GM21737 (cell line): ENCODE measurements around the gene PYY.
"Not testable (repeated sequence)": the region's sequence is repeated elsewhere in the genome, so short reads cannot be mapped to it uniquely, and the experiment has no call there.

Source experiments
- ATAC-seq: cut with Tn5 transposase; IDR thresholded peaks from one replicate; pipeline ENCODE4 v1.9.1; 2021; ENCODE audit warnings: mild to moderate bottlenecking, moderate library complexity; ENCODE audit not compliant: unreplicated experiment

PYY gene

DNA sequence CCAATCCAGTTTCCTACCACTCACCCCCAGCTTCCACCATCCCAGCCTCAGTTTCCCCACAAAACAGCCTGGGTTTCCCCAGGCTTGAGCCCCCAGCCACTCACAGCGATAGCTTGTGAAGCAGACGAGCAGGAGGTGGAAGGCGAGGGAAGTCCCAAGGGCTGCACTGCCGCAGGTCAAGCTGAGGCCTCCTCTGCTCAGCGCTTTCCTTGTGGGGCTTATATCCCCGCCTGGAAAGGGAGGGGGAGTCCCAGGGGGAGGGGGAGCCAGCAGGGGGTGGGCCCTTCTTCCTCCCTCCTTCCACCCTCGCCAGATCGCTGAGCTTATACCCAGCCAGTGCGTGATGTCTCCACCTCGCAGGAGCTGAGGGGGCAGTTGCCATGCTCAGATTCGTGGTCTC is at the start of gene PYY:
PYY (minus strand) TSS at position 195 of the 400 bp plus-strand sequence. CDS start 457 bp downstream, outside the sequence.
- no peak for ATAC-seq

DNA sequence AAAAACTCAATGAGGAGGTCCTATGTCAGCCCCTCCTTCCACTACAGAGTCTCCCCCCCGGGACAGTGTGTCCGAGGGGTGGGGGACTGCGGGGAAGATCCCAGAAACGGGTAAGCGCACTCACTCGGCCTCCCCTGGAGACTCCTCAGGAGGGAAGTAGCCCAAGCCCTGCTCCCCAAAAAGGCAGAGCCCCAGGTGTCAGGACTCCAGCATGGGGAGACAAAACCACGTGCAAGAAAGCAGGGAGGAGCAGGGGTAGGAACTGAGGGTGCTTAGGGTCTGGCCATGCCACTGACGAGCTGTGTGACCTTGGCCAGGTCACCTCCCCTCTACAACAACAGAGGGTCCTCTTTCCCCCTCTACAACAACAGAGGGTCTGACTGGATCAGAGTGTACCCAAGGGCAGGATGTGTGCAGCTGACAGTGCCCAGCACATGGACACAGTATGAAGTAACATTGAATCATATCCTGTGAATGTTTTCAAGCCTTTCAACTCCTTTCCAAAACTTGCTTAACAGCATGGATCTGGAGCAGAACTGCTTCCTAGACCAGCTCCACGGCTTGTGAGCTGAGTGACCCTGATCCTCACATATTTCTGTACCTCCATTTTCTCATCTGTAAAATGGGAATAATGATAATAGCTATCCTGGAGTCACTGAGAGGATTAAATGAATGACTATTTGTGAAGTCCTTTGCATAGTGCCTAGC is 48.6 kb upstream of the PYY start:
- ATAC-seq: no peak

DNA sequence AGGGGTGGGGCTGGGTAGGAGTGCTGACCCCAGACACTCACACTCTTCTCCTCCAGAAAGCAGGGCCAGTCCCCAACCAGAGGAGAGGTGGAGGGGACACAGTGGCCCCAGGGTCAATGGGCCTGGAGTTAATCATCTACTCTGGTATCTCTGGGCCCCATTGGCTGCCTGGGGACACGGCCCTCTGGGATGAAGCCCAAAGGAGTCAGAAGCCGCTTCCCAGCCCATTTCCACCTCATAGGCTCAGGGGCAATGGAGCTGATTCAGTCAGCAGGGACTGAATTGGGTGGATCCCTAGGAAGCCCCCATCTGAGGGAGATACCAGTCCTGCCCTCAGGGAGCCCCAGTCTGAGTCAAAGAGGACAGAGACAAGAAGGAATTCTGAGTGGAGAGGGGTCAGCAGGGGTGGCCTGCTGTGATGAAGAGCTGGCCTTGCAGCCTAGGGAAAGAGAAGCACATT is 47.8 kb upstream of the PYY start:
- ATAC-seq: no peak

DNA sequence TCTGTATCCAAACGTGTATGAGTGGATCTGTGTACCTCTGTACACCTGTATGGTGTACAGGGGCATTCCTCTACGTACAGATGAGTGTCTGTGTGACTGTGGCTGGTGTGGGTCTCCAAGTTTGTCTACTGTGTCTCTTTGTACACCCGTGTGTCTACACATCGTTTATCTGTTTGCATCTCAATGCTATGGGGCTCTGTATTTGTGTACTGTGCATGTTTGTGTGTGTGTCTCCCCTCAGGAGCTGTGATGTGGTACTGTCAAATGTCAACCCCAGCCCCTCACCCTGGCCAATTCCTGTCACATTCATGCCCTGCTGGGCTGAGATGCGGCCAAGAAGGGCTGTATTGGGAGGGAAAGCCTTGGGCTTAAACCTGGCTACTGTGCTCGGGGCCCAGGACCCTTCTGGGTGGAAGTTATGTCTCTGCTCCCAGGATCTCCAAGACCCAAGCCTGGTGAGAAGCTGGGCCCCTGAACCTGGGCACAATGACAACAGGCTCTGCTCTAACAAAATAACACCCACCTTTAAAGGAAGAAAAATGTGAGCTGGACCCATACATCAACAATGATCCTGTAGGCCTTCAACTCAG is 47.2 kb upstream of the PYY start:
- ATAC-seq: no peak

DNA sequence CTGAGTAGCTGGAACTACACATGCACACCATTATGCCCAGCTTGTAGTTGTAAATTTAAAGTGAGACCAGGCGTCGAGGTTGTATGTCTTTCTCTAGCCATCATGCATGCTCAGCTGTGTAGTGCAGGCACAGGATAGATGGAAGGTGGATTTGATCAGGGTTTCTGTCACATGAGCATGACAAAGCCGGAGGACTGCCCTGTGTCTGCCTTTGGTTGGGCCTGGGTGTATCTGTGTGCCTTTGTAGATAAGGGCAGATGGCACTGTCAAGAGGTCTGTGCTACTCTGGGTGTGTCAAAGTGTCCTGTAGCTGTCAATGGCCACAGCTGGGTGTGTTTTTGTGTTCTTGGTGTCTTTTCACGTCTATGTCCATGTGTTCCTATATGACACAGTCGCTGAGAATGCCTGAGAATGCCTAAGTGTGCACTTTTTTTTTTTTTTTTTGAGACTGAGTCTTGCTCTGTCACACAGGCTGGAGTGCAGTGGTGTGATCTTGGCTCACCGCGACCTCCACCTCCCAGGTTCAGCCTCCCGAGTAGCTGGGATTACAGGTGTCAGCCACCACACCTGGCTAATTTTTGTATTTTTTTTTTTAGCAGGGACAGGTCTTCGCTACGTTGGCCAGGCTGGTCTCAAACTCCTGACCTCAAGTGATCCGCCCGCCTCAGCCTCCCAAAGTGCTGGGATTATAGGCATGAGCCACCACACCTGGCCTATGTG is 46.6 kb upstream of the PYY start:
- no peak for ATAC-seq

DNA sequence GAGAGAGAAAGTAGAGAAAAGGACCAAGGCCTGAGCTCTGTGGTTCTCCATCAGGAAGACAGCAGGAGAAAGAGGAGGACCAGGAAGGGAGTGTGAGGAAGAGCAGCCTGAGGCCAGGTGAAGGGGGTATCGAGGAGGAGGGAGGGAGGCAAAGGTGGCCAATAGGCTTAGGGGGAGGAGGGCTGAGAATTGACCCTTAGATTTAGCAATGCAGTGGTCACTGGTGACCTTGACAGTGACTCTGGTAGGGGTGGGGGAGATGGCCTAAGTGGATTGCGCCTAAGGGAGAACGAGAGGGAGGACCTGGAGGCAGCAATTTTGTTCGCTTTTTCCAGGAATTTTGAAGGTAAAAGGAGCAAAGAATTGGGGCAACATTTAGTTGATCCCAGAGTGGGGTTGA is 45.3 kb upstream of the PYY start:
- no peak for ATAC-seq

DNA sequence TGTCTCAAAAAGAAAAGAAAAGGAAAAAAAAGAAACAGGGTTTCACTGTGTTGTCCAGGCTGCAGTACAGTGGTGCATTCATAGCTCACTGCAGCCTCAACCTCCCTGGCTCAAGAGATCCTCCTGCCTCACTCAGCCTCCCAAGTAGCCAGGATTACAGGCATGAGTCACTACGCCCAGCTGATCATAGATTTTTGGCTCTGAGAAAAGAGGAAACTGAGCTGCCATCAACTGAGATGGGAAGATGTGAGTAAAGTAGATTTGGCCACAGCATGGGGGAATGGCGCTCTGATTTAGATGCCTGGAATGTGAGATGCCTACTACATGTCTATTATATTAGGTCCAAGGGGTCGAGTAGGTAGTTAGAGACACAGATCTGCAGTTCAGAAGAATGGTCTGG is 44.8 kb upstream of the PYY start:
- ATAC-seq: no peak

DNA sequence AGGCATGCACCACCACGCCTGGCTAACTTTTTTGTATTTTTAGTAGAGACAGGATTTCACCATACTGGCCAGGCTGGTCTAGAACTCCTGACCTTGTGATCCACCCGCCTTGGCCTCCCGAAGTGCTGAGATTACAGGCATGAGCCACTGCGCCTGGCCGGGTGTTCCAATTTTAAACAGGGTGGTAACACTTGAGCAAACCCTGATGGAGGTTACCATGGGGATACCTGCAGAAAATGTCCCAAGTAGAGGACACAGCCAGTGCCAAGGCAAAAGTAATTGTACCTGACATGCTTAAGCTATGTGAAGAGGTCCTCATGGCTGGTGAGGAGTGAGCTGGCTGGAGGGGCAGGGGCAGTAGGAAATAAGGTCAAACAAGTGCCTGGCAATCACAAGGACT is 43.4 kb upstream of the PYY start:
- not testable (repeated sequence) for ATAC-seq

DNA sequence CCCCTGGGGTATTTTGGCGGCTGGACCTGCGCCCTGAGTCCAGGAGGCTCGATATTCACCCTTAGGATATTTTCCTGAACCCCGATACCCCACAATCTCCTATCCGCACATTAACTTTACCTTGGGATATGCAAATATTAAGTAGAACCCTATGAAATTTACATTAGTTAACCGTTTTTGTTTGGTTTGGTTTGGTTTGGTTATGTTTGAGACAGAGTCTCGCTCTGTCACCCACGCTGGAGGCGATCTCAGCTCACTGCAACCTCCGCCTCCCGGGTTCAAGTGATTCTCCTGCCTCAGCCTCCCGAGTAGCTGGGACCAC is 41.4 kb upstream of the PYY start:
- ATAC-seq: no peak

DNA sequence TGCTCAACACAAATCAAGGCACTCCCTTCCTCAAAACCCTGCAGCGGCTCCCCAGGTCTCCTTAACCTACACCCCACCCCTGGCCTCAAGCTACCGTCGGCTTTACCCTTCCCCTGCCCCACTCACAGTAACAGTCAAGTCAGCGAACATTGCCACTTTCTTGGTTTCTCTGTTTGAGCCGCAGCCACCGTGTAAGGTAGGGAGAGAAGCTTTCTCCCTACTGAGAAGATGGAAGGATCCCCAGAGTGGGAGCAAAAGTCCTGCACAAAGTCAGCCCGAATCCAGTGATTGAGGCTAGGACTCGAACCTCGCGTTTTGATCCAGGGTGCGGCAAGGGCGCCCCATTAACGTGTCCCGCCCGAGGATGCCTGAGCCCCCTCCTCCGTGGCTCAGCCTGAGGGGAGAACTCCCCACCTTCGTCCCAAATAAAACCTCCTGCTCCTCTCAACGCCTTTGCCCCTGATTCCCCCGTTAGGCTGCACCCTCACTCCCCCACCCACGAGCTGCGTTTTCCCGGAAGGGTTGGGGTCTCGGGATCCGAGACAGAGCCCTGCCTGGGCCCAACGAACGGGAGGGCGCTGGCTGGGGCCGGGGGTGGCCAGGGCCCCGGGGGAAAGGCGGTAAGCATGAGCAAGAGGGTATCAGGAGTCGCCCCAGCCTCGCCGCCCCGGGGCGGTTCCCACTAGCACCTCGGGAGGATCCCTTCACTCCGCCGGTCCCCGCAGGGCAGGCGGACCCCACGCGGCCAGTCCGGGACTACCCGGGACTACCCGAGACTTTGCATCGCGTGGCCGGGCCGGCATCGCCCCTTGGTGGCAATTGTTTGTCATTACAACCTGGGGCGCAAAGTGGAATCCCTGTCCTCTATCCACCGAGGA is 40.8 kb upstream of the PYY start:
- ATAC-seq: no peak

DNA sequence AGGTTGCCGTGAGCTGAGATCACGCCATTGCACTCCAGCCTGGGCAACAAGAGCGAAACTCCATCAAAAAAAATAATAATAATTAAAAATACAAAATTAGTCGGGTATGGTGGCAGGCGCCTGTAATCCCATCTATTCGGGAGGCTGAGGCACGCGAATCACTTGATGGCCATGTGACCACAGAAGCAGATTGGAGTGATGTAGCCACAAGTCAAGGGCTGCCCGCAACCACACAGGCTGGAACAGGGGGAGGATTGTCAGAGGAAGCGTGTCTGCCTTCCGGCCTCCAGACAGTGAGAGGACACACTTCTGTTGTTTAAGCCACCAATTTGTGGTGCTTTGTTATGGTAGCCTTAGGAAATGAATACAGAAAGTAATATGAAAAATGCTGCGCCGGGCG is 38.9 kb upstream of the PYY start:
- no peak for ATAC-seq

DNA sequence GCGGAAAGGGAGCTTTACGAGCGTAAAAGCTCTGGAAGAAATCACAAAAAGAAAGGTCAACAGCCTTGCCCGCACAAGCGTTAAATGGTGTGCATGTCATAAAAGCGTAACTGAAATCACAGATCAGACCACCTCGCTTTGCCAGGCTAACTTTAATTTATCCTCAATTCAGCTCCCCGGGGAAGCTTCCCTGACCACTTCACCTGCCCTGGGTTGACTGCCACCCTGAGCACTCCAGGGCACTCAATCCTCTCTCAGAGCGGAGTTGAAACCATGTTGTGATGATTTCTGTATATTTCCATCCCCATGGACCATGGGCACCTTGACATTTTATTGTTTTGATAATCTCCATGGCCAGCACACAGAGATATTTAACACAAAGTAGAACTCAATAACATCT is 34.6 kb upstream of the PYY start:
- ATAC-seq: no peak

DNA sequence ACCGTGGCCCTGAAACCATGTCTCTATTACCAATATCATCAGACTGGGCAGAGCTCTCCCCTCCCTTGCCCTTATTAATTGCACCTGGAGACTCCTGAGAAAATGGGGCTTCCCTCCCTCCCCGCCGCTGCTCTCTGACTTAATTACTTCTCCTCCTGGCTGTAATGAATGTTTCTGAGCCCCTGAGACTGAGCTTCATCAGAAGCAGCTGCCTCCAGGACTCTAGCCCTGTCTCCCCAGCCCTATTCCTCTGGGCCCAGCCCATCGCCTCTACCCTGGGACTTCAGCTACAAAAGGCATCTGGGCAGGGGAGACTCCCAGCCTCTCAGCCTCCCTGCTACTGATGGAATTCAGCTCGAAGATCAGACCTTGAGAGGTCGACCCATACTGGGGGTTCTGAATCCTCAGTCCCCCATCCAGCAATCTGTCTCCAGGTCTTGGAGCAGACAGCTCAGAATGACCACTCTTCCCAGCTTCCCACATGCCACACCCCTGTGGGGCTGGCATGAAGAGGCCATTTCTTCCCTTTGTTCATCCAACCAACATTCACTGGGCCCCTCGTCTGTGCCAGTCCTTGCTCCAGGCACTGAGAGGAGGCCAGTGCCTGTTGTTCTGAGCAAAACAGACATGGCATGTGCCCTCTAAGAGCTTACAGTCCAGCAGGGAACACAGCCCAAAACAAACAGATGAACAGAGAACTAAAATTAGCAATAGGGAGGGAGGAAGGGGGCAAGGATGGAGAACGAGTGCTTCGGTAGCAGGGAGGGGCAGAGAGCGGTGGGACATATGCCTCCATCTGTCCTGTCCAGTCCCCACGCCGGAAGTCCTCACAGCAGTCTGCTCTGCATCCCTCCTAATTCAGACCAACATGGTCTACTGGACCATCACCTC is 33.6 kb upstream of the PYY start:
- no peak for ATAC-seq

DNA sequence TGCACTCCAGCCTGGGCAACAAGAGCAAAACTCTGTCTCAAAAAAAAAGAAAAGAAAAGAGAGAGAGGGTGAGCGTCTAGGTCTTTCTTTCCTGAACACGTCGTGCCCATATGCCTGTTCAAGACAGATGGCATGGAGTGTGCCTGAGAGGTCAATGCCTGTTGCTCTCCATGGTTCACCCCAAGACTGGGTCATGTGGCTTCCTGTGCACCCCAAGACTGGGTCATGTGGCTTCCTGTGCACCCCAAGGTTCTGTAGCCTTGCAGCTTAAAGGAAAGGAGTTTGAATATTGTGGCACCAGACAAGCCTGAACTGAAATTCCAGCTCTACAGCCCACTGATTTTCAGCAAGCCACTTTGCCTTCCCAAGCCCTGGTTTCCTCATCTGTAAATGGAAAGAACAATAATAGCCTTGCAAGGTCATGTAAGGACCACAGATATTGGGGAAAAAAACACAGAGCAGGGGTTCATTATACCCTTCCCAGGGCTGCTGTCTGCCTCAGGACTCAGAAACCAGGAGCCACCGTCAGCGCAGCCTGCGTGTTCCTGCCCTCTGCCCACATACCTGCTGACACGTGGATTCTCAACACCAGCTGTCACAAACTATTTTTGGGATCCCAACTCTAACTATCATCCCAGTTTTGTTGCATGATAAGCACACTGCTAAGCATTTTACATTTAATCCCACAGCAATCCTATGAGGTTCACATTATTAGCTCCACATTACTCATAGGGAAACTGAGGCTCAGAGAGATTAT is 32.7 kb upstream of the PYY start:
- no peak for ATAC-seq

DNA sequence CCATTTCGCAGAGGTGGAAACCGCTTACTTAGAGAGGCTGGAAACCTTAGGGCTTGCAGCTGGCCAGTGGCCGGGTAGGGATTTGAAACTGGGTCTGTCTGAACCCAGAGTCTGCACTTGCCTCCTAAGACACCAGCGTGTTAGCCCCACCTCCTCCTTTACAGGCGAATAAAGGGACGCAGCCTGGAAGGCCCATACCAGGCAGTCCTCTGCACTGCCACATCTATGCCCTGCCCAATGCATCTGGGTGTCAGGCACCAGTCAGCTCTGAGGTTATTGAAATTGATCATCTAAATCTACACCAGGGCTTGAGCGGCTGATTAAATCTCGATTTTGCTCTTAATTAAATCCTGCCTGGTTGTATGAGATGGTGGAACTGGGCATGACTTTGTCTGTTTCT is 30.8 kb upstream of the PYY start:
- no peak for ATAC-seq

DNA sequence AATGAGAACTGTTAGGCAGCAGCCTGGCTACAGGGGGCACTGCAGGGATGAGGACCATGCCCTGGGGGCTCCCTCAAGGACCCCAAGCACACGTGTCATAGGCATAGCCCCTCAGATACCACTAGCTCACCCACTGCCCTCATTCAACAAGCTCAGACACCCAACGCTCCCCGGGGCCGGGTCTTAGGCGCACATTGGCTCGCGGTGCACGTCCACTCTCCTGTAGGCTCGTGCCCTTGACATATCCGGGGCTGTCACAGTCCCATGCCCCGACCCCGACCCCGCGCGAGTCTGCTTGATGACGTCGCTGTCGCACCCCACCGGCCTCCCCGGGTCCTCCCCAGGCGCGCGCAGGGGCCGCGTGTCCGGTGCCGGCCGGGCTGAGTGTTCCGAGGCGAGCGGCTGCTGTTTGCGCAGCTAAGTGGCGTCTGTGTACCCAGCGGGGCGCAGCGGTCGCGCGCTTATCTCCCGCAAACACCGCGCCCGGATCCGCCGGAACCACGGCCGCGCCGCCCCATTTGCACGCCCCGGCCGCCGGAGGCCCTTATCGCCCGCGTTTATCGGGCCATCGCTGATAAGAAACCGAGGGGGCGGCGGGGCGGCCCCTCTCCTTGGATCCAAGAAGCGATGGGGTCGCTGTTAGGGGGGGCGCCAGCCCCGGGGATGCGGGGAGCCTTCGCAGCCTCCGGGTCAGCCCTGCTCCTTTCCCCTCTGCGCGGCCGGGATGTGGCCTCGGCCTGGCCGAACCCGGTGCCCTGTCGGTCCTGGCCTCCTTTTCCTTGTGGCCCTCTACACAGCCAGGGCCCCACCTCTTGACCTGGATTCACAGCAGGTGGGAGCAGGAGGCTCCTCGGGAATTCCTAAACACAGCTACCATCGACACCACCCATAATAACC is 30.0 kb upstream of the PYY start:
- no peak for ATAC-seq

DNA sequence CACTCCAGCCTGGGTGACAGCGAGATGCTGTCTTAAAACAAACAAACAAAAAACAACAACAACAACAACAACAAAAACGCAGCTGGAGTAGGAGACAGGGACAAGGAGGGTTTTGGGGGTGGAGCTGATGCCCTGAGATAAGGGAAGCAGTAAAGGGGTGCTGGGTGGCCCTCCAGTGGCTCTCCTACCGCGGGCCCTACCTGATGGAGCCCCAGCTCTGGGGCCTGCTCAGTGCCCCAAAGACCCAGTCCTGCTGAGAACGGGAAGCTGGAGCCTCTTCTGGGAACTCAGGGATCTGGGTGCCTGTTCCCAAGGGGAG is 29.4 kb upstream of the PYY start:
- ATAC-seq: no peak

DNA sequence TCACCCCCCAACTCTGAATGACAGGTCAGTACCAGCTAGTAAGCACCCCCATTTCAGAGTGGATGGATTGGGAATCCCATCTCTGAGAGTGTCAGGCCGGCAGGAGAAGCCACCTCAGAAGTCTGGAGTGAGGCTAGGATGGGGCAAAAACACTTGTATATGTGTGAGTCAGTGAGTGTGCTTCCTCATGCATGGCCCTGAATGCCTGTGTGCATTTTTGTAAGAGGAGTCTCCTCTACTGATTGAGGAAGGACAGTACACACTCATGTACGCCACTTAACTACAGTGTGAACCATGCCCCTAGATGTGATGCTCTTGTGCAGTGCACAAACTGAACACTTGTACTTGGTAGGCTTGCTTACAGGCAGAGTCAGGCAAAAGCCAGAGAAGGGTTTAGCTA is 28.4 kb upstream of the PYY start:
- no peak for ATAC-seq

DNA sequence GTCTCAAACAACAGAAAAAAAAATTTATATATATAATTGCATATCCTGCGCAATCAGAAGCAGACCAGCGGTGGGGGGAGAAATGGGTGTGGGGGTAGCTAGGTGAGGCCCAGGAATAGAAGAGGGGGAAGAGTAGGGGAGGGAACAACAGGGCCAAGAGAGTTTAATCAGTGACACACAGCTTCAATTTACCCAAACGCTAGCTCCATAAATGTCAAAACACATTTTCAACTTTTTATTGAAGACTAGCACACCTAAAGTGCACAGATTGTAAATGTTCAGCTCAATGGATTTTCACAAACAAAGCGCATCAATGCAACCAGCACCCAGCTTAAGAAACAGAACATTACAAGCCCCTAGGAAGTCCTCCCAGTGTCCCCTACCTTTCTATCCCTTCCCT is 25.9 kb upstream of the PYY start:
- no peak for ATAC-seq
